HG03354 (cell line): Measurements from ENCODE around the gene DHX40.
"Not testable (repeated sequence)": the region's sequence is repeated elsewhere in the genome, so short reads cannot be mapped to it uniquely, and the experiment has no call there.

Experiments used
- ATAC-seq: cut with Tn5 transposase; IDR thresholded peaks from one replicate; pipeline ENCODE4 v1.9.1; 2021; ENCODE audit warnings: mild to moderate bottlenecking; ENCODE audit not compliant: unreplicated experiment, poor library complexity, severe bottlenecking

The DHX40 gene, protein sequence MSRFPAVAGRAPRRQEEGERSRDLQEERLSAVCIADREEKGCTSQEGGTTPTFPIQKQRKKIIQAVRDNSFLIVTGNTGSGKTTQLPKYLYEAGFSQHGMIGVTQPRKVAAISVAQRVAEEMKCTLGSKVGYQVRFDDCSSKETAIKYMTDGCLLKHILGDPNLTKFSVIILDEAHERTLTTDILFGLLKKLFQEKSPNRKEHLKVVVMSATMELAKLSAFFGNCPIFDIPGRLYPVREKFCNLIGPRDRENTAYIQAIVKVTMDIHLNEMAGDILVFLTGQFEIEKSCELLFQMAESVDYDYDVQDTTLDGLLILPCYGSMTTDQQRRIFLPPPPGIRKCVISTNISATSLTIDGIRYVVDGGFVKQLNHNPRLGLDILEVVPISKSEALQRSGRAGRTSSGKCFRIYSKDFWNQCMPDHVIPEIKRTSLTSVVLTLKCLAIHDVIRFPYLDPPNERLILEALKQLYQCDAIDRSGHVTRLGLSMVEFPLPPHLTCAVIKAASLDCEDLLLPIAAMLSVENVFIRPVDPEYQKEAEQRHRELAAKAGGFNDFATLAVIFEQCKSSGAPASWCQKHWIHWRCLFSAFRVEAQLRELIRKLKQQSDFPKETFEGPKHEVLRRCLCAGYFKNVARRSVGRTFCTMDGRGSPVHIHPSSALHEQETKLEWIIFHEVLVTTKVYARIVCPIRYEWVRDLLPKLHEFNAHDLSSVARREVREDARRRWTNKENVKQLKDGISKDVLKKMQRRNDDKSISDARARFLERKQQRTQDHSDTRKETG

DNA sequence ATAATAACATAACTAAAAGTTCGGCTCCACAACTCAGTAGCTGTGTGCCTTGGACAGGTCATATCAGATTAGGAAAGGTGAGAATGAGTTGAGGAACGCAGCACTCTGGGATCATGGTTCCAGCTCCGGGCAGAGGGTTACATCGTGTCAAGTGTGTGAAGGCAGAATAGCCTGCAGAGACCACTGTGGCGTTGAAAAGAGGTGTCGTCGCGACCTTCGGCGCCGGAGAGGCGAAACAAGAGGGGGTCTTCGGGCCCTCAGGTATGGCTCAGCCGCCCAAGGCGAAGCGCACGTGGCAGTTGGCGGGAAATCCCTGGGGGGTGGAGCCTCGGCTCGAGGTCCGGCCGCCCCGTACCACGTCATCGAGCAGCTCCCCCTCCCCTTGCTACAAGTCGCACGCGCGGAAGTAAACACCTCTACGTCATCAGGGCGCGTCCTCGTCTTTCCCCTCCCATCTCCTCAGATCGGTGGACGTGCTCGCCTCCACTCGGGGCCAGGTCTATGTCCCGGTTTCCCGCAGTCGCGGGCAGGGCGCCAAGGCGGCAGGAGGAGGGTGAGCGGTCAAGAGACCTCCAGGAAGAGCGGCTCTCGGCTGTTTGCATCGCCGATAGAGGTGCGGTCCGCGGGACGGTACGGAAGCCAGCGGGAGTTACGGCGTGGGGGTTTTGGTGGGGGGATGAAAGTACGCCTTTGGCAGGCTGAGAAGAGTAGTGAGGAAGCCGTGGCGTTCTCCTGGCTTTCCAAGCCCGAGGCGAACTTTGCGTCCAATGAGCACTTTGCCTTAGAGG, at the start of gene DHX40:
Gene DHX40 (plus strand): TSS at position 440 of the 788 bp plus-strand sequence. CDS start 62 bp downstream, at position 502.
- peak; percentile 84 for ATAC-seq

- ATAC-seq: no peak
Measured at GRCh38 chr17:59516451-59516850, 49.0 kb upstream of the DHX40 start.

DNA sequence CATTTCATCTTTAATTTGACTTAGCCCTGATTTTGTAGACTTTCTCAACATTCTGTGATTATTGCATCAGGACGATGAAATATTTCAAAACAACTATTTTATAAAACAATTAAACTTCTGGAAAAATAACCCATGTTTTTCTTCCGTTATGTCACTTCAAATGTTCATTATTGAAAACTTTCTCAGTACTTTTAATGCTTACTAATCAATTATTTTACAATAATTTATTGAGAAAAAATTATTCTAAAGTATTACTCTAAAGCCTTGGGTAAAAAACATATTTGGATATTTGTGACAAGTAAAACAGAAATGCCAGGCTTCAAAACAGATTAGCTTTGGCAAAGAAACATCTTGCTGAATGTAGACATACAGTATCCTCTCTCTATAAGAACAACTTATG, 46.3 kb upstream of the DHX40 start:
- no peak for ATAC-seq

DNA sequence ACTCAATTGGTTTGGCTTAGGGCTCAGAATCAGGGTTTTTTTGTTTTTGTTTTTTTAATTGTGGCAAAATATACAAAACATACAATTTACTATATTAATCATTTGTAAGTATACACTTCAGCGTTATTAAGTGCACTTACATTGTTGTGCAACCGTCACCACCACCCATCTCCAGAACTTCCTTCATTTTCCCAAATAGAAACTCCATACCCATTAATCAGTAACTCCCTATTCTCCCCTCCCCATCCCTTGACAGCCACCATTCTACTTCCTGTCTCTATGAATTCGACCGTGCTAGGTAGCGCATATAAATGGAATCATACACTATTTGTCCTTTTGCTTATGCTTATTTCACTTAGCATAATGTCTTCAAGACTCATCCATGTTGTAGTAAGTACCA, 45.2 kb upstream of the DHX40 start:
- ATAC-seq: no peak

- no peak for ATAC-seq
Measured at GRCh38 chr17:59521465-59522126, 43.8 kb upstream of the DHX40 start.

- ATAC-seq: not testable (repeated sequence)
Measured at GRCh38 chr17:59524930-59525329, 40.5 kb upstream of the DHX40 start.

- ATAC-seq: no peak
Measured at GRCh38 chr17:59525668-59526067, 39.7 kb upstream of the DHX40 start.

DNA sequence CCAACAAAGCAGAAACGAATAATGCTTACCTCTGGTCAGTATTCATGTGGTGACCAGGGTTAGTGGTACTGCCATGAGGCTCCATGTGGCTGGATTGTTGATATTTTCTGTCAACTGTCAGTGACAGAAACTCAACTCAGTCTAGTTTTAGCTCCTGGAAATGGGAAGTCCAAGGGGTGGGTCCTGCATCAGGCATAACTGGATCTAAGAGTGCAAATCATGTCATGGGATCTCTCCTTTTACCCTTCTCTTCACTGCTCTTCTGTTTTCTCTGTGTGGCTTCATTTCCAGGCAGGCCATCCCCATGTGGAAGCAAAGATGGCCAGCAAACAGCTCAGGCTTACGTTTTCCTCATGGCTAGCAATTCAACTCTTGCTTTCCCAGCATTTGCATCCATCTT, 39.0 kb upstream of the DHX40 start:
- no peak for ATAC-seq

- ATAC-seq: no peak
Measured at GRCh38 chr17:59527325-59527917, 38.0 kb upstream of the DHX40 start.

- ATAC-seq: no peak
Measured at GRCh38 chr17:59527931-59528330, 37.5 kb upstream of the DHX40 start.

- ATAC-seq: no peak
Measured at GRCh38 chr17:59530531-59530930, 34.9 kb upstream of the DHX40 start.

DNA sequence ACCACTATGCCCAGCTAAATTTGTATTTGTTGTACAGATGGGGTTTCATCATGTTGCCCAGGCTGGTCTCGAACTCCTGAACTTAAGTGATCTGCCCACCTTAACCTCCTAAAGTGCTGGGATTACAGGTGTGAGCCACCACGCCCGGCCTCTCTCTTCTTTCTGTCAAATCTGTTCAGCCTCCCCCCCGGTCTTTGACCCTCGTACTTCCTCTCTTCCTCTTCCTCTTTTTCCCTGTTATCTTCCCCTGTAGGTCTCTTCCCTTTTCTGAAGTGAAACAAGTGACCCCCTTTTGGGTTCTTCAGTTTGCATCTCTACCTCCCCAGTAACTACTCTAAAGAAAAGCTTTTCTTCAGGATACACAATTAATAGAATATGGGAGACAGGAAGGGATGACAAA, 31.7 kb upstream of the DHX40 start:
- ATAC-seq: no peak

GRCh38 chr17:59534583-59534982, 30.8 kb upstream of the DHX40 start:
- ATAC-seq: no peak

- ATAC-seq: no peak
Measured at GRCh38 chr17:59538195-59538909, 27.1 kb upstream of the DHX40 start.

- ATAC-seq: no peak
Measured at GRCh38 chr17:59542960-59543635, 22.3 kb upstream of the DHX40 start.

DNA sequence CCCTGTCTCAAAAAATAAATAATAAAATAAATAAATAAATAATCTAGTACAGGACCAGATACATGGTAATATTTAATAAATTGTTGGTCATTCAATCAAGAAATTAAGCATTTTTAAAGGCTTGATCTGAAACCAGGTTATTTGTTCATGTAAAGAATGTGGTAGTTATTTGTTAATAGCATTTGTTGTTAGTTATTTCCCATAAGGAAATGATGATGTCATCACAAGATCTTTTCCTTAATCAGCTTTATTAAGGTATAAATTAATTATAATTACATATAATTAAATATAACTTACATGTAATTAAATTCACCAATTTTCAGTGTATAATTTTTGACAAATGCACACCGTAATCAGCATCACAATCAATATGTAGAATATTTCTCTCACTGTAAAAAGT, 19.5 kb upstream of the DHX40 start:
- no peak for ATAC-seq

DNA sequence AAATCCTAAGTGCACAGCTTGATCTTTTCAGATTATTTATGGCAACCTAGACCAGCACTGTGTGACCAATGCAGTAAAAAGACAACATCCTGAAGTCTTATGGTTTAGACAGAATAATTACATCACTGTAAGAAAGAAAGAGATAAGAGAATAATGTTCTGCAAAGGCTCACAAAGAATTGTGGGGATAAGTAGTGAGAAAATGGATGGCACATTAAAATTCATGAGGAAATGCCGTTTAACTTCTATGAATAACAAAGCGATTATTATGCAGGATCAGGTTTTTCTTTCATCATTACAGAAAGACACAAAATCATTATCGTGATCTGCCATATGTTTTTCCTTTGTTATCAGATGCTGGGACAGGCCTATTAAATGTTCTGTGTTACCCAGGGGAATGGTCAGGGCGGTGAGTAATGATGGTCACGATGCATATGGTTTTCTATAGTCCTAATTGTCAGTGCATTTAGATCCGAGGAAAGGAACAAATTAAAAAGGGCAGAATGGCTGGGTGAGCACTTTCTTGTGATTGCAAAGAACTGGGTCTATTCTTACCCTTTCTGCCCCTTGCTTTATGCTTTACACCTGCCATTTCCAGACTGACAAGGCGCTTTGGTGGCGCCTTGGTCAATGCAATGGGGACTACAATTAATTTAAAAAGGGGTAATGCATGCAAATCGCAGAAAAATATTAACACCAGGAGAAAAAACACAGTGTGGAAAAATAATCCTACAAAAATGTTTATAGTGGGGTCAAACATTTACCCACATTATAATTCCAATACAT, 18.1 kb upstream of the DHX40 start:
- ATAC-seq: no peak

GRCh38 chr17:59548985-59549384, 16.4 kb upstream of the DHX40 start:
- ATAC-seq: not testable (repeated sequence)
